OCI-LY7 (cell line): Measurements from ENCODE around the gene TAF1C. TPM values are rescaled to one million over a fixed set of nuclear protein-coding genes. Genes with fewer than 3 reads are reported as not detected.

Source experiments
- BruUV-seq: library from RNA; stranded (reverse); fragments of 400-500 nt; replicated peaks from 2 replicates; lab custom pipeline; 2021; lab: Mats Ljungman, UMichigan
- CTCF ChIA-PET: fragments of 300-600 bp; sonication (Branson Sonifier 250); formaldehyde crosslinking; loops from one replicate; lab custom pipeline; 2022; ENCODE audit warnings: antibody characterized with exemption; ENCODE audit not compliant: unreplicated experiment; lab: Charles Lee
- POLR2A ChIA-PET: fragments of 300-600 bp; sonication (Branson Sonifier 250); formaldehyde crosslinking; loops from one replicate; lab custom pipeline; 2022; ENCODE audit warnings: antibody characterized with exemption; lab: Charles Lee
- DNase-seq: peaks from one replicate; pipeline ENCODE4 v3.0.0-alpha.2; 2015; ENCODE audit warnings: low spot score
- H2AFZ ChIP-seq: fragments of 200-600 bp; sonication (generic), shearing (Covaris generic); 2 replicates; pipeline ENCODE4 v1.6.1; 2014; ENCODE audit warnings: mild to moderate bottlenecking, antibody characterized with exemption, low read length, moderate library complexity
- H3K27ac ChIP-seq: fragments of 200-600 bp; sonication (generic); 2 replicates; pipeline ENCODE4 v1.5.1; 2014; ENCODE audit warnings: mixed run types, low read depth, mild to moderate bottlenecking, moderate library complexity, low read length, inconsistent platforms; ENCODE audit not compliant: poor library complexity, severe bottlenecking
- H3K36me3 ChIP-seq: fragments of 200-600 bp; sonication (generic); 2 replicates; pipeline ENCODE4 v1.6.1; 2014; ENCODE audit warnings: mild to moderate bottlenecking, antibody characterized with exemption, low read length, moderate library complexity, mixed read lengths; ENCODE audit not compliant: insufficient read depth
- H3K4me1 ChIP-seq: fragments of 200-600 bp; sonication (generic); 2 replicates; pipeline ENCODE4 v1.5.1; 2014; ENCODE audit warnings: mild to moderate bottlenecking, low read length; ENCODE audit not compliant: insufficient read depth, poor library complexity, severe bottlenecking
- H3K4me2 ChIP-seq: fragments of 200-600 bp; sonication (generic); 2 replicates; pipeline ENCODE4 v1.6.1; 2014; ENCODE audit warnings: mild to moderate bottlenecking, low read length
- H3K4me3 ChIP-seq: fragments of 200-600 bp; sonication (generic); 2 replicates; pipeline ENCODE4 v1.5.1; 2014; ENCODE audit warnings: mild to moderate bottlenecking, low read depth, low read length; ENCODE audit not compliant: poor library complexity, severe bottlenecking
- H3K79me2 ChIP-seq: fragments of 200-600 bp; sonication (generic); 2 replicates; pipeline ENCODE4 v1.6.1; 2016; ENCODE audit warnings: low read depth, mild to moderate bottlenecking, low read length, moderate library complexity, mixed read lengths; ENCODE audit not compliant: insufficient read depth
- H3K9me2 ChIP-seq: fragments of 200-600 bp; sonication (generic); 2 replicates; pipeline ENCODE4 v1.6.1; 2016; ENCODE audit warnings: mild to moderate bottlenecking, low read length, mixed read lengths; ENCODE audit not compliant: insufficient read depth
- H3K9me3 ChIP-seq: fragments of 200-600 bp; sonication (generic); 2 replicates; pipeline ENCODE4 v1.6.1; 2014; ENCODE audit warnings: mild to moderate bottlenecking, mixed run types, low read length, mixed read lengths
- H4K20me1 ChIP-seq: fragments of 200-600 bp; sonication (generic); 2 replicates; pipeline ENCODE4 v1.6.1; 2014; ENCODE audit warnings: mild to moderate bottlenecking, antibody characterized with exemption, low read length, moderate library complexity, mixed read lengths; ENCODE audit not compliant: insufficient read depth
- CTCF ChIP-seq: fragments of 200-600 bp; sonication (generic); conservative IDR thresholded peaks from 2 replicates; pipeline ENCODE4 v1.5.1; 2014; ENCODE audit warnings: mild to moderate bottlenecking, antibody characterized with exemption, low read length, moderate library complexity, mixed read lengths
- EZH2phosphoT487 ChIP-seq: fragments of 200-600 bp; sonication (generic); IDR thresholded peaks from 2 replicates; pipeline ENCODE4 v1.6.1; 2018; ENCODE audit warnings: low read depth, borderline replicate concordance, mild to moderate bottlenecking, mixed run types, antibody characterized with exemption, low read length, moderate library complexity, mixed read lengths
- intact Hi-C: fragments of 100-400 bp; cut with micrococcal nuclease; formaldehyde crosslinking; loops from one replicate; pipeline ENCODE4 v1.10.0; 2022; ENCODE audit not compliant: unreplicated experiment
- total RNA-seq, 2 experiments: library from RNA; depleted of rRNA in 1 of 2; stranded (reverse); fragments of >200 nt in 1 of 2; shearing (Covaris generic) in 1 of 2; gene quantifications; 2 replicates each; pipeline ENCODE4 v1.2.3, GENCODE V29; 2014 to 2022

The TAF1C gene
- total RNA-seq, 2 experiments from 2014 or later: 64.6 to 66.1 TPM

- H3K79me2 ChIP-seq: no peaks in the 10 kb centered on the region
- POLR2A ChIA-PET: no interaction called here
- H3K9me2 ChIP-seq: no peaks in the 10 kb centered on the region
- H3K4me1 ChIP-seq: no peaks in the 10 kb centered on the region
- no peaks in the 10 kb centered on the region for H4K20me1 ChIP-seq
- no peak overlapping the region for H3K27ac ChIP-seq
- intact Hi-C loops: no loop called here
- no peak overlapping the region for H2AFZ ChIP-seq
- no peak overlapping the region for H3K4me2 ChIP-seq
- DNase-seq: no peak
- no peak overlapping the region for H3K4me3 ChIP-seq
- CTCF ChIA-PET: no interaction called here
- no TSS peak for BruUV-seq
- TF ChIP-seq EZH2phosphoT487 (no peak), CTCF (no peak)
- H3K9me3 ChIP-seq: no peaks in the 10 kb centered on the region
- H3K36me3 ChIP-seq: no peaks in the 10 kb centered on the region
Measured at GRCh38 chr16:84215531-84215930, 28.7 kb upstream of the TAF1C start.

- BruUV-seq: no TSS peak
- intact Hi-C loops: no loop called here
Measured at GRCh38 chr16:84214451-84215066, 27.7 kb upstream of the TAF1C start.

More at GRCh38 chr16:84214451-84215066, 27.7 kb upstream of the TAF1C start:
- no peaks in the 10 kb centered on the region for H3K4me1 ChIP-seq
- no peak overlapping the region for H3K4me3 ChIP-seq
- H3K9me2 ChIP-seq: no peaks in the 10 kb centered on the region
- H3K4me2 ChIP-seq: no peak overlapping the region
- TF ChIP-seq CTCF (no peak), EZH2phosphoT487 (no peak)
- no peak for DNase-seq
- no peaks in the 10 kb centered on the region for H3K9me3 ChIP-seq
- no peaks in the 10 kb centered on the region for H3K79me2 ChIP-seq
- no peak overlapping the region for H2AFZ ChIP-seq
- H4K20me1 ChIP-seq: no peaks in the 10 kb centered on the region
- ChIA-PET POLR2A (no interaction called here), CTCF (no interaction called here)
- H3K36me3 ChIP-seq: no peaks in the 10 kb centered on the region
- no peak overlapping the region for H3K27ac ChIP-seq
